ENCODE results near the gene RNF6. TPM values are rescaled to one million over a fixed set of nuclear protein-coding genes. Genes with fewer than 3 reads are reported as not detected.

The RNF6 gene
- polyA plus RNA-seq, 1 of the 3 experiments (the other 2 are of a cell fraction), result 13.8 TPM

- H3K79me2 ChIP-seq (ENCODE audit: insufficient read depth), result no peaks in the 10 kb centered on the region
- no peak overlapping the region for H3K27ac ChIP-seq (ENCODE audit: low read depth in 2 of 2, low read length in 1 of 2)
- H3K4me2 ChIP-seq, result no peak overlapping the region
- 79% methylated on average over 6 of the region's 13 CpGs for WGBS (ENCODE audit: low lambda C conversion rate)
- H3K4me1 ChIP-seq (ENCODE audit: control insufficient read depth in 1 of 2, insufficient read depth in 2 of 2, low read depth in 1 of 2, low read length in 1 of 2), result peaks cover 0 to 10% of the 10 kb centered on the region in 2 experiments; a peak in 1 of 4 replicates
- TF ChIP-seq GABPA (IDR thresholded peaks at IDR 0.05; ENCODE audit: low read depth), result no peak
- no peak for TF ChIP-seq JUND (IDR thresholded peaks at IDR 0.05)
- no peak for TF ChIP-seq RXRA (IDR thresholded peaks at IDR 0.05; ENCODE audit: borderline replicate concordance, low read depth)
- TF ChIP-seq CTCF (IDR thresholded peaks at IDR 0.05), result no peak
- no peak for TF ChIP-seq IRF3 (IDR thresholded peaks at IDR 0.05; ENCODE audit: low read depth, low read length)
- TF ChIP-seq EP300 (IDR thresholded peaks at IDR 0.05; ENCODE audit: borderline replicate concordance in 1 of 2, low read depth in 1 of 2, low read length in 1 of 2), result no peak
- TF ChIP-seq GATA2 (CRISPR knock-in tag; IDR thresholded peaks at IDR 0.05), result no peak
- TF ChIP-seq SIN3A (IDR thresholded peaks at IDR 0.05; ENCODE audit: borderline replicate concordance, low read depth, low read length), result no peak
- TF ChIP-seq PBX3 (IDR thresholded peaks at IDR 0.05), result no peak
- no peak for TF ChIP-seq TEAD4 (IDR thresholded peaks at IDR 0.05; ENCODE audit: borderline replicate concordance, insufficient read depth)
- TF ChIP-seq USF2 (IDR thresholded peaks at IDR 0.05; ENCODE audit: borderline replicate concordance, low read depth, low read length), result no peak
- H2AFZ ChIP-seq (ENCODE audit: low read depth), result no peak overlapping the region
- no peak for DNase-seq
- no peaks in the 10 kb centered on the region for H3K9me2 ChIP-seq
- no peak overlapping the region for H3K4me3 ChIP-seq (ENCODE audit: low read depth in 2 of 2, low read length in 1 of 2)
- H3K9me3 ChIP-seq, result no peaks in the 10 kb centered on the region
- no peaks in the 10 kb centered on the region for H3F3A ChIP-seq (replicated peaks; ENCODE audit: insufficient read depth)
- no peak overlapping the region for H3K9ac ChIP-seq
- CTCF ChIA-PET, result no interaction called here
- no peaks in the 10 kb centered on the region for H3K27me3 ChIP-seq (ENCODE audit: insufficient read depth)
- POLR2A ChIA-PET, result no interaction called here
- H3K36me3 ChIP-seq (replicated peaks in 1 of 2; ENCODE audit: control insufficient read depth in 1 of 2, insufficient read depth in 2 of 2, low read length in 1 of 2), result no peaks in the 10 kb centered on the region
- H4K20me1 ChIP-seq (ENCODE audit: insufficient read depth), result no peaks in the 10 kb centered on the region
Observed at GRCh38 chr13:26229080-26229615, 7.0 kb upstream of the RNF6 start.

GRCh38 chr13:26228096-26228495 lies 6.0 kb upstream of the RNF6 start:
- WGBS (ENCODE audit: low lambda C conversion rate), result 67% methylated on average over 1 of the region's 2 CpGs
- CTCF ChIA-PET, result interaction anchor here (0.8 to 1.2 kb wide), 2 partner anchors 8 to 41 kb away, joined by 3 to 5 read pairs; no protein-coding TSS in a partner anchor

More at GRCh38 chr13:26228096-26228495, 6.0 kb upstream of the RNF6 start:
- Histone ChIP-seq H3K36me3 (replicated peaks in 1 of 2; ENCODE audit: control insufficient read depth in 1 of 2, insufficient read depth in 2 of 2, low read length in 1 of 2) (no peaks in the 10 kb centered on the region), H3K9ac (no peak overlapping the region), H3K9me2 (no peaks in the 10 kb centered on the region), H3K79me2 (ENCODE audit: insufficient read depth) (no peaks in the 10 kb centered on the region), H3K4me2 (no peak overlapping the region), H2AFZ (ENCODE audit: low read depth) (no peak overlapping the region), H4K20me1 (ENCODE audit: insufficient read depth) (no peaks in the 10 kb centered on the region), H3F3A (replicated peaks; ENCODE audit: insufficient read depth) (no peaks in the 10 kb centered on the region), H3K4me1 (ENCODE audit: control insufficient read depth in 1 of 2, insufficient read depth in 2 of 2, low read depth in 1 of 2, low read length in 1 of 2) (peaks cover 0 to 10% of the 10 kb centered on the region in 2 experiments; a peak in 2 of 4 replicates), H3K27ac (ENCODE audit: low read depth in 2 of 2, low read length in 1 of 2) (no peak overlapping the region), H3K4me3 (ENCODE audit: low read depth in 2 of 2, low read length in 1 of 2) (no peak overlapping the region), H3K27me3 (ENCODE audit: insufficient read depth) (no peaks in the 10 kb centered on the region), H3K9me3 (no peaks in the 10 kb centered on the region)
- DNase-seq, result no peak
- TF ChIP-seq POLR2AphosphoS5 (IDR thresholded peaks at IDR 0.05; ENCODE audit: low read depth, low read length), result no peak
- no peak for TF ChIP-seq SIN3A (IDR thresholded peaks at IDR 0.05; ENCODE audit: borderline replicate concordance, low read depth, low read length)
- TF ChIP-seq MXI1 (IDR thresholded peaks at IDR 0.05; ENCODE audit: low read depth, low read length), result no peak
- TF ChIP-seq ELF1 (IDR thresholded peaks at IDR 0.05), result no peak
- no peak for TF ChIP-seq MEF2A (IDR thresholded peaks at IDR 0.05; ENCODE audit: borderline replicate concordance, low read depth)
- TF ChIP-seq MAX (IDR thresholded peaks at IDR 0.05; ENCODE audit: low read depth), result no peak
- TF ChIP-seq NRF1 (IDR thresholded peaks at IDR 0.05; ENCODE audit: low read depth, low read length), result no peak
- no peak for TF ChIP-seq USF1 (IDR thresholded peaks at IDR 0.05; ENCODE audit: borderline replicate concordance, low read depth)
- POLR2A ChIA-PET, result no interaction called here
